Caco-2 (cell line): Measurements from ENCODE around the gene MPO. TPM values are rescaled to one million over a fixed set of nuclear protein-coding genes. Genes with fewer than 3 reads are reported as not detected.

Experiments used
- BruUV-seq: library from RNA; stranded (reverse); fragments of 400-500 nt; replicated peaks from 2 replicates; lab custom pipeline; 2021; lab: Mats Ljungman, UMichigan
- CTCF ChIA-PET: fragments of 300-600 bp; sonication (Branson Sonifier 250); formaldehyde crosslinking; loops from one replicate; lab custom pipeline; 2022; ENCODE audit warnings: antibody characterized with exemption; lab: Charles Lee
- POLR2A ChIA-PET: fragments of 300-600 bp; sonication (Branson Sonifier 250); formaldehyde crosslinking; loops from one replicate; lab custom pipeline; 2022; ENCODE audit warnings: antibody characterized with exemption; lab: Charles Lee
- DNase-seq, 2 experiments: peaks; one replicate each; pipeline versions ENCODE4 v3.0.0 to v3.0.0-alpha.2; 2020 to 2022
- H3K27me3 ChIP-seq: replicated peaks from 2 replicates; pipeline ENCODE4 v1.6.0; 2011; ENCODE audit warnings: low read length; ENCODE audit not compliant: control insufficient read depth, insufficient read depth
- H3K36me3 ChIP-seq: 2 replicates; pipeline ENCODE4 v1.5.1; 2011; ENCODE audit warnings: low read length; ENCODE audit not compliant: control insufficient read depth, insufficient read depth
- H3K4me1 ChIP-seq: fragments of 250-450 bp; sonication (Bioruptor Pico); 2 replicates; pipeline ENCODE4 v1.5.1; 2020; ENCODE audit warnings: mild to moderate bottlenecking
- H3K4me3 ChIP-seq: 2 replicates; pipeline ENCODE4 v1.5.1; 2011; ENCODE audit warnings: low read depth, mild to moderate bottlenecking, control low read depth, low read length
- H3K9me3 ChIP-seq: fragments of 250-450 bp; sonication (Bioruptor Pico); 2 replicates; pipeline ENCODE4 v1.5.1; 2020; ENCODE audit warnings: mild to moderate bottlenecking, moderate library complexity
- H3K27ac Mint-ChIP-seq: one replicate; pipeline ENCODE4 v1.8.0; 2022; ENCODE audit warnings: mixed read lengths; ENCODE audit not compliant: unreplicated experiment
- H3K27me3 Mint-ChIP-seq: one replicate; pipeline ENCODE4 v1.8.0; 2022; ENCODE audit warnings: mixed read lengths; ENCODE audit not compliant: insufficient read depth, unreplicated experiment
- H3K36me3 Mint-ChIP-seq: one replicate; pipeline ENCODE4 v1.8.0; 2022; ENCODE audit warnings: mild to moderate bottlenecking, mixed read lengths; ENCODE audit not compliant: insufficient read depth, unreplicated experiment
- H3K4me1 Mint-ChIP-seq: one replicate; pipeline ENCODE4 v1.8.0; 2022; ENCODE audit warnings: low read depth, mixed read lengths; ENCODE audit not compliant: unreplicated experiment
- H3K4me3 Mint-ChIP-seq: one replicate; pipeline ENCODE4 v1.8.0; 2022; ENCODE audit warnings: mild to moderate bottlenecking, moderate library complexity, mixed read lengths; ENCODE audit not compliant: unreplicated experiment
- H3K9me3 Mint-ChIP-seq: one replicate; pipeline ENCODE4 v1.8.0; 2022; ENCODE audit warnings: mixed read lengths; ENCODE audit not compliant: unreplicated experiment
- CTCF ChIP-seq, 2 experiments: fragments of 200-600 bp in 1 of 2; IDR thresholded peaks; 1 replicate in 1 of 2; 2 replicates in 1 of 2; pipeline versions ENCODE4 v1.5.1 to v1.8.0; 2011 to 2022; ENCODE audit warnings: antibody characterized with exemption in 1 of 2, control low read depth in 1 of 2, inconsistent platforms in 1 of 2, low read depth in 1 of 2, low read length in 1 of 2, mild to moderate bottlenecking in 1 of 2, moderate library complexity in 1 of 2; ENCODE audit not compliant: insufficient read depth in 1 of 2, severe bottlenecking in 1 of 2, unreplicated experiment in 1 of 2
- intact Hi-C: fragments of 100-400 bp; cut with micrococcal nuclease; formaldehyde crosslinking; loops from one replicate; pipeline ENCODE4 v1.10.0; 2022; ENCODE audit not compliant: unreplicated experiment
- total RNA-seq: library from RNA; stranded (reverse); gene quantifications from 2 replicates; pipeline ENCODE4 v1.2.3, GENCODE V29; 2022

Gene MPO
- total RNA-seq, 1 experiment from 2014 or later: 0.23 TPM

GRCh38 chr17:58302171-58302918 is 21.6 kb upstream of the MPO start:
- no peak for TF ChIP-seq CTCF (IDR thresholded peaks at IDR 0.05; ENCODE audit: insufficient read depth in 1 of 2, low read depth in 1 of 2, low read length in 1 of 2, severe bottlenecking in 1 of 2, unreplicated experiment in 1 of 2)
- Mint-ChIP-seq H3K9me3 (no peaks in the 10 kb centered on the region), H3K36me3 (no peaks in the 10 kb centered on the region), H3K4me3 (no peak overlapping the region), H3K27me3 (no peaks in the 10 kb centered on the region), H3K27ac (no peak overlapping the region), H3K4me1 (peaks cover 5% of the 10 kb centered on the region)
- no peaks in the 10 kb centered on the region for H3K36me3 ChIP-seq
- H3K4me3 ChIP-seq: no peak overlapping the region
- BruUV-seq: no TSS peak
- no peaks in the 10 kb centered on the region for H3K9me3 ChIP-seq
- ChIA-PET POLR2A (no interaction called here), CTCF (interaction anchor here (1.6 kb wide), 1 partner anchor 12 kb away, joined by 5 read pairs; no protein-coding TSS in a partner anchor)
- no peak for DNase-seq
- no peaks in the 10 kb centered on the region for H3K4me1 ChIP-seq
- intact Hi-C loops: no loop called here
- H3K27me3 ChIP-seq: no peaks in the 10 kb centered on the region

- no peak for DNase-seq
- intact Hi-C loops: no loop called here
- H3K27ac Mint-ChIP-seq: no peak overlapping the region
- H3K36me3 ChIP-seq: no peaks in the 10 kb centered on the region
- no peaks in the 10 kb centered on the region for H3K4me1 ChIP-seq
- H3K4me3 Mint-ChIP-seq: no peak overlapping the region
- peaks cover 5% of the 10 kb centered on the region for H3K4me1 Mint-ChIP-seq
- ChIA-PET POLR2A (no interaction called here), CTCF (interaction anchor here (0.9 kb wide), 1 partner anchor 16 kb away, joined by 3 read pairs; no protein-coding TSS in a partner anchor)
- H3K36me3 Mint-ChIP-seq: no peaks in the 10 kb centered on the region
- no peaks in the 10 kb centered on the region for H3K27me3 ChIP-seq
- H3K27me3 Mint-ChIP-seq: no peaks in the 10 kb centered on the region
- no peak overlapping the region for H3K4me3 ChIP-seq
- no peaks in the 10 kb centered on the region for H3K9me3 ChIP-seq
- BruUV-seq: no TSS peak
- no peaks in the 10 kb centered on the region for H3K9me3 Mint-ChIP-seq
- no peak for TF ChIP-seq CTCF (IDR thresholded peaks at IDR 0.05; ENCODE audit: insufficient read depth in 1 of 2, low read depth in 1 of 2, low read length in 1 of 2, severe bottlenecking in 1 of 2, unreplicated experiment in 1 of 2)
Measured at GRCh38 chr17:58301504-58302150, 20.9 kb upstream of the MPO start.

- CTCF ChIA-PET: interaction anchor here (0.9 kb wide), 1 partner anchor 17 kb away, joined by 3 read pairs; no protein-coding TSS in a partner anchor
- intact Hi-C loops: no loop called here
- TF ChIP-seq CTCF (IDR thresholded peaks at IDR 0.05; ENCODE audit: insufficient read depth in 1 of 2, low read depth in 1 of 2, low read length in 1 of 2, severe bottlenecking in 1 of 2, unreplicated experiment in 1 of 2): no peak
- H3K4me1 ChIP-seq: no peaks in the 10 kb centered on the region
- H3K4me3 ChIP-seq: no peak overlapping the region
- no peak overlapping the region for H3K27ac Mint-ChIP-seq
- no peaks in the 10 kb centered on the region for H3K9me3 Mint-ChIP-seq
- POLR2A ChIA-PET: no interaction called here
- no peaks in the 10 kb centered on the region for H3K4me1 Mint-ChIP-seq
- no peaks in the 10 kb centered on the region for H3K27me3 ChIP-seq
- H3K36me3 ChIP-seq: no peaks in the 10 kb centered on the region
- no TSS peak for BruUV-seq
- H3K36me3 Mint-ChIP-seq: no peaks in the 10 kb centered on the region
- no peak for DNase-seq
- peaks cover 3% of the 10 kb centered on the region for H3K27me3 Mint-ChIP-seq
- no peak overlapping the region for H3K4me3 Mint-ChIP-seq
- H3K9me3 ChIP-seq: no peaks in the 10 kb centered on the region
Measured at GRCh38 chr17:58300336-58300735, 19.6 kb upstream of the MPO start.
